GM12878 (cell line): Measurements from ENCODE around the gene DAPK3. TPM values are rescaled to one million over a fixed set of nuclear protein-coding genes. Genes with fewer than 3 reads are reported as not detected.
A peak's percentile ranks its signal among the peaks of the same experiment; 100 is the strongest.

Experiments used
- BHLHE40 ChIP-seq, 2 experiments: fragments of 450-650 bp in 1 of 2; IDR thresholded peaks; 2 replicates each; pipeline ENCODE4 v1.6.1; 2011 to 2017; ENCODE audit warnings: low read depth in 2 of 2, borderline replicate concordance in 1 of 2, improper control_type of control experiment in 1 of 2, low read length in 1 of 2, mild to moderate bottlenecking in 1 of 2
- CEBPZ ChIP-seq: fragments of 150-350 bp; IDR thresholded peaks from 2 replicates; pipeline ENCODE4 v1.6.1; 2016; ENCODE audit warnings: low read depth, low read length
- CHD1 ChIP-seq: IDR thresholded peaks from 2 replicates; pipeline ENCODE4 v1.6.1; 2012; ENCODE audit warnings: low read depth, low read length, improper control_type of control experiment
- CREB1 ChIP-seq: IDR thresholded peaks from 2 replicates; pipeline ENCODE4 v1.6.1; 2012; ENCODE audit warnings: low read depth, mild to moderate bottlenecking, inconsistent platforms
- EED ChIP-seq: sonication (generic); IDR thresholded peaks from 2 replicates; pipeline ENCODE4 v1.6.1; 2016; ENCODE audit warnings: antibody characterized with exemption, low read depth
- EP300 ChIP-seq, 2 experiments: fragments of 150-350 bp in 1 of 2; IDR thresholded peaks; 2 replicates each; pipeline ENCODE4 v1.6.1; 2011 to 2012; ENCODE audit warnings: low read depth in 2 of 2, low read length in 2 of 2, borderline replicate concordance in 1 of 2, improper control_type of control experiment in 1 of 2, inconsistent platforms in 1 of 2; ENCODE audit not compliant: control insufficient read depth in 1 of 2
- ETV6 ChIP-seq, 2 experiments: fragments of 450-650 bp in 1 of 2; IDR thresholded peaks in 1 of 2; conservative IDR thresholded peaks in 1 of 2; 2 replicates each; pipeline ENCODE4 v1.6.1; 2014; ENCODE audit warnings: antibody characterized with exemption in 1 of 2, borderline replicate concordance in 1 of 2, low read depth in 1 of 2, mild to moderate bottlenecking in 1 of 2, moderate library complexity in 1 of 2
- HDAC2 ChIP-seq: fragments of 200-600 bp; sonication (generic); IDR thresholded peaks from 2 replicates; pipeline ENCODE4 v1.6.1; 2017
- HDAC6 ChIP-seq: fragments of 200-600 bp; sonication (generic); IDR thresholded peaks from one replicate; pipeline ENCODE4 v1.8.0; 2017; ENCODE audit warnings: antibody characterized with exemption; ENCODE audit not compliant: unreplicated experiment
- MTA3 ChIP-seq: IDR thresholded peaks from 2 replicates; pipeline ENCODE4 v1.6.1; 2012; ENCODE audit warnings: low read length, inconsistent platforms, borderline replicate concordance
- MYB ChIP-seq: fragments of 150-350 bp; IDR thresholded peaks from 2 replicates; pipeline ENCODE4 v1.6.1; 2014; ENCODE audit warnings: mild to moderate bottlenecking, low read depth, low read length, borderline replicate concordance
- NKRF ChIP-seq: fragments of 450-650 bp; conservative IDR thresholded peaks from 2 replicates; pipeline ENCODE4 v1.6.1; 2017; ENCODE audit warnings: mild to moderate bottlenecking, moderate library complexity
- NR2F1 ChIP-seq: fragments of 450-650 bp; conservative IDR thresholded peaks from 2 replicates; pipeline ENCODE4 v1.6.1; 2017; ENCODE audit warnings: mild to moderate bottlenecking
- PML ChIP-seq: IDR thresholded peaks from 2 replicates; pipeline ENCODE4 v1.6.1; 2012; ENCODE audit warnings: low read length, inconsistent platforms
- POLR2A ChIP-seq: IDR thresholded peaks from 2 replicates; pipeline ENCODE4 v1.6.1; 2011; ENCODE audit warnings: low read depth, mild to moderate bottlenecking, low read length
- RB1 ChIP-seq: fragments of 450-650 bp; formaldehyde crosslinking; IDR thresholded peaks from 2 replicates; pipeline ENCODE4 v1.6.1; 2017; ENCODE audit warnings: mild to moderate bottlenecking, borderline replicate concordance
- SIX5 ChIP-seq: IDR thresholded peaks from 2 replicates; pipeline ENCODE4 v1.6.1; 2011; ENCODE audit warnings: mild to moderate bottlenecking, low read depth, low read length, moderate library complexity; ENCODE audit not compliant: severe bottlenecking
- USF2 ChIP-seq: IDR thresholded peaks from 2 replicates; pipeline ENCODE4 v1.6.1; 2011; ENCODE audit warnings: low read depth, low read length, improper control_type of control experiment, borderline replicate concordance
- ZBTB33 ChIP-seq: fragments of 450-650 bp; IDR thresholded peaks from 2 replicates; pipeline ENCODE4 v1.6.1; 2017; ENCODE audit warnings: mild to moderate bottlenecking
- polyA plus RNA-seq, 11 experiments: library from polyadenylated mRNA; depleted of rRNA in 4 of 11; unstranded in 6 of 11; stranded (reverse) in 5 of 11; fragments of >200 nt; fragmentation: Nextera tagmentation in 4 of 11; fragmentation: Illumina TruSeq in 1 of 11; extraction: Ambion mirVana in 4 of 11; extraction: Trizol in 1 of 11; gene quantifications; 1 replicate in 1 of 11; 2 replicates in 10 of 11; pipeline versions ENCODE4 v1.2.1 to v1.2.3, GENCODE V29; 2011 to 2016; ENCODE audit warnings: inconsistent platforms in 2 of 11, missing spikeins in 2 of 11, low read depth in 1 of 11
- total RNA-seq, 4 experiments: library from RNA; depleted of rRNA in 3 of 4; stranded (reverse); fragments of >200 nt in 3 of 4; fragmentation: Illumina TruSeq in 1 of 4; extraction: Trizol in 1 of 4; gene quantifications; 2 replicates each; pipeline versions ENCODE4 v1.2.1 to v1.2.3, GENCODE V29; 2013 to 2021

The DAPK3 gene
- total and polyA plus RNA-seq, 10 of the 15 experiments (the other 5 are each of a cell fraction or from before 2014, with no cell fraction given), result 0.13 to 46.4 (median 24.8) TPM

- peak; percentile 60; the same call in 1 of the 2 replicates for TF ChIP-seq NKRF
- no peak for TF ChIP-seq NR2F1
- TF ChIP-seq BHLHE40 (IDR thresholded peaks at IDR 0.05; ENCODE audit: borderline replicate concordance in 1 of 2, low read depth in 2 of 2, low read length in 1 of 2), result no peak
- no peak for TF ChIP-seq CHD1
- TF ChIP-seq CREB1, result no peak
- TF ChIP-seq SIX5, result no peak
- no peak for TF ChIP-seq MTA3
- peak; percentile 4 to 38; a peak in 1 of 4 replicates for TF ChIP-seq EP300 (IDR thresholded peaks at IDR 0.05; ENCODE audit: borderline replicate concordance in 1 of 2, control insufficient read depth in 1 of 2, low read depth in 2 of 2, low read length in 2 of 2)
- no peak for TF ChIP-seq PML
- TF ChIP-seq CEBPZ, result no peak
- TF ChIP-seq ETV6 (conservative IDR thresholded peaks at IDR 0.05 in 1 of 2, IDR thresholded peaks at IDR 0.05 in 1 of 2; ENCODE audit: borderline replicate concordance in 1 of 2, low read depth in 1 of 2), result no peak
- TF ChIP-seq POLR2A, result no peak
- TF ChIP-seq HDAC2, result no peak
- no peak for TF ChIP-seq ZBTB33
- 0 out of 2 replicates have a peak, but pooled peaks have one; percentile 41 for TF ChIP-seq RB1
- no peak for TF ChIP-seq EED
- no peak for TF ChIP-seq MYB
- TF ChIP-seq HDAC6, result no peak
- no peak for TF ChIP-seq USF2
These were observed 15.6 kb upstream of the DAPK3 start (continued) for GRCh38 chr19:3986260-3987041.
